Activated CD8-positive, alpha-beta memory T cell treated with anti-CD3 and anti-CD28 coated beads for 48 hours (primary cell): ENCODE measurements around the gene KAZN.

Source experiments
- DNase-seq, 3 experiments: peaks; one replicate each; pipeline ENCODE4 v3.0.0-alpha.2; 2020; ENCODE audit warnings: low read depth in 2 of 3, low spot score in 2 of 3

Gene KAZN

GRCh38 chr1:14786681-14787080 is 188.2 kb downstream of the KAZN start:
- no peak for DNase-seq

DNA sequence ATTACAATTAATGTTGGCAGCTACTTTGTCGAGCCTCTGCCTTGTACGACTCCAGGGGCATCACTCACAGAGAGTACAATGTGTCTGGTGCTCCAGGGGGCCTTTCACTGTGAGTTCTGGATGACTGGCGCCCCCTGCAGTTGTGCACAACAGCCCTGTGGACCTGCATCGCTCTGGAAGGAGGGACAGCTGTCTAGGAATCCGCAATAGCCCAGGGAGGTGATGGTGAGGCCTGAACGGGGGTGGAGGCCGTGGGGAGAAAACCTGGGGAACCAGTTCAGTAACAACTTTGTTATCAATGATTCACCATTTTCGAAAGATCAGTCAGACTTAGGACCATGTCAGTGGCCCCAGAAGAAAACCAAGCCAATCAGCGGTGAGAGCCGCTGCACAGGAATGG is 189.1 kb downstream of the KAZN start:
- DNase-seq = no peak

GRCh38 chr1:14788080-14788479 is 189.6 kb downstream of the KAZN start:
- no peak for DNase-seq

DNA sequence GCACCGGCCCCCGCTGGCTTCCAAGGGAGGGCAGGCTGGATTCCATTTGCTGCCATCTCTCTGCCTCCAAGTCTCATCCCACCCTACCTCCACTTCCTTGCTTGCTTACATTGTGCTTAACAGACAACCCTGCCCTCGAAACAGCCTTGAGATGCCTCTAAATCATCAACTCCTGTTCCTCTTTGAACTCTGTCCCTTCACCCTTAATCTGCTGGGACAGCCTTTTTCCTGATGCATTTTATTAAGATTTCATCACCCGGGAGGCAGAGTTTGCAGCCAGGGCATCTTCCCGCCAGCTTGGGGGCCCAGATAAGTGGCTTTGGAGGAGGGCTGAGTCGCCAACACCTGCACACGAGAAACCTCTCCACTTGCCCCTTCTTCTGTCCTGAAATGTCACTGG is 192.5 kb downstream of the KAZN start:
- DNase-seq = no peak

DNA sequence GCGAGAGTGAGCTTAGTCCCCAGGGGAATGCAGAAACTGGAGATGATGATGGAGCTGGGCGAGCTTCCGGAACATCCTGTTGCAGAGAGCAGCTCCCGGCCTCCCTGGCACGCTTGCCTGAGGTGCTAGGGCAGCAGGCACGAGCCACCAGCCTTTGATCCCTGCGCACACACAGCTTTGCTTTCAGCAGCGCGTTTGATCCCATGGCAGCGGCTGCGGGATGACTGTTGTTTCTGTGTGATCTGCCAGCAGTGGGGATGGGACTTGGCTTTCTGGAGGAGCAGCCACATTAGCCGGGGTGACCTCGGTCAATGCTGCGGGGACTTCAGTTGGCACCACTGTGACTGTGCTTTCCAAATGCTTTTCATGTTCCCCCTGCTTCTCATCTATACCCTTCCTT is 193.2 kb downstream of the KAZN start:
- DNase-seq = no peak

- no peak for DNase-seq
Observed at GRCh38 chr1:14794136-14794768, 195.8 kb downstream of the KAZN start.

DNA sequence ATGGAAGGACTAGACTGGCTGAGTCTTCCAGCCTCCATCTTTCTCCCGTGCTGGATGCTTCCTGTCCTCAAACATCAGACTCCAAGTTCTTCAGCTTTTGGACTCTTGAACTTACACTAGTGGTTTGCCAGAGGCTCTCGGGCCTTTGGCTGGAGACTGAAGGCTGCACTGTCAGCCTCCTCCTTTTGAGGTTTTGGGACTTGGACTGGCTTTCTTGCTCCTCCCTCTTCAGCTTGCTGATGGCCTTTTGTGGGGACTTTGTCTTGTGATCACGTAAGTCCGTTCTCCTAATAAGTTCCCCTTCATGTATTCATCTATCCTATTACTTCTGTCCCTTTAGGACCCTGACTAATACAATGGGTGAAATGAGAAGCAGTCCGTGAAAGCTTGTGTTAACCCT is 196.4 kb downstream of the KAZN start:
- DNase-seq = no peak

DNA sequence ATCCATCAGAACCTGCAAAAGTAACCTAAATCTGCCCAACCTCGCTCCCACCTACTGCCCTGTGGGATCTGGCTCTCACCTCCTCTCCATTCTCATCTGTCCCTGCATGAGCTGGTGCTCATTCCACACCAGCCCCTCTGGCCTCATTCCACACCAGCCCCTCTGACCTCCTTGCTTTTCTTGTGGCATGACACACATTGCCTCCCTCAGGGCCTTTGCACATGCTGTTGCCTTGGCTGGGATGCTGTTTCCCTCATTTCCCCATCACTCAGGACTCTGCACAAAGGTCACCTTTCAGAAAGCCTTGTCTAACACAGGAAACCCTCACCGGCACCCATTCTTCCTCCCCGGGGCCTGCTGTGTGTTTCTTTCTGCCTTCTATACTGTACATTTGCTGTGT is 197.1 kb downstream of the KAZN start:
- no peak for DNase-seq

- no peak for DNase-seq
Observed at GRCh38 chr1:14800014-14800413, 201.5 kb downstream of the KAZN start.

- no peak for DNase-seq
Observed at GRCh38 chr1:14800500-14801076, 202.1 kb downstream of the KAZN start.

DNA sequence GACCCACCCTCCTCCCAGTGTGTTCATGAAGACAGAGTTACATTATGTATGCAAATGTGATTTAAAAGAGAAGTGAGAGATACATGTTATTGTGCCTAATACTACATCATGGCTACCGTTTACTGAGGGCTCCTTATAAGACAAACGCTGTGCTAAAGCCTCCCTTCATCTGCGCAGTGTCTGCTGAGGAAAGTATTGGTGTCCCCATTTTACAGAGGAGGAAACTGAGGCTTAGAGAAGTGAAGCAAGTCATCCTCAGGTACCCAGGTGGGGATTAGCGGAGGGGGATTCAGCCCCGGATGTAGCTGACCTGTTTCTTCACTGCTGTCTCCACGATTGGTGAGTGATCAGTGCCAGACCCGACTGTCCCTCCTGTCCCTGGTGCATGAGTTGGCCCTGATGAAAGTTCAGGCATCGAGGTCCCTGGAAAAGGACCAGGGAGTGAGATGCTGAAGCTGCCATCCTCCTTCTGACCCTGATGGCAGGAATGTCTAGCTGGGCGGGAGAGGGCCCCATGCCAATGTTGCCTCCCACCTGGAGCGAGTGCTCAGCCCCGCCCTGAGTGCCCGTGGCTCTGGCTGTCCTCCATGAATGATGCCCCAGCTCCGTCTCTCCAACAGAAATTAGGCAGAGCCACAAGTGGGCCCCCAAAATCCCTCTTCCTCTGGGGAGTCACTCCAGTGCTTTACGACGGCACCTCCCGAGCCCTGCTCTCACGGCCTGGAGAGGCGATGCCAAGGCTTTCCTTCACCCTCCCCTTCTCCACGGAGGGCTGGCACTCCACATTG is 204.7 kb downstream of the KAZN start:
- DNase-seq = no peak

DNA sequence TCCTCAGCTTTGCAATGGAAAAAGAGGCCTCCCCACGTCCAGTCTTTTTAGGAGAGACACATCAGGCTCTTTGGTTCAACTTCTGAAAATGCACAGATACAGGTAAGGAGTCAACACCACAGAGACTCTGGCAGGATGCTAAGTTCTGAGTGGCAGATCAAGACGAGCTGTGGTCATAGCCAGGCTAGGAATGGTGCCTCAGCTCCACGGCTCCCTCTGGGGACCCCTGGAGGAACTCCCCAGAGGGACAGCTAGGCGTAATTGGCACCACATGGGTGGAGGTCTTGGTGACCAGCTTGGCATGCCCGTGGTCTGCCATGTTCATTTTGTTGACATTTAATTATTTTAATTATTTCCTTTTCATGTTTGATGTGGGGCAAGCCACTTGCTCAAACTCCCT is 206.1 kb downstream of the KAZN start:
- no peak for DNase-seq

DNA sequence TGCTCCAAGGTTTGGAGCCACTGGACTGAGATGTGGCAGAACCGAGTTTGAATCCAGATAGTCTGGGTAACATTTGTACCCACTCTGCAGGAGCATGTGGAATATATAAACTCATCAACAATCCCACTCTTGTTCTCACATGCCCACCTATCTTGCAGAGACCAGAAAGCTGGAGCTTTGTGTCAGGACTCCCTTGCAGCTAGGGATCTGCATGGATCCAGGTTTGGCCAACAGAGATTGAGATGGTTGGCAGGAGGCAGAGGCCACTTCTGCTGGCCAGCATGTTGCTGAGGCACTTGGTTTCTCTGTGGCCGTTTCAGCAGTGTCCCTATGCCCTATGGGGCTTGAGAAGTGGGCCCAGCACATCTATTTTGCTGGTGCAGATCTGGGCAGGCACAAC is 208.3 kb downstream of the KAZN start:
- DNase-seq = no peak

- no peak for DNase-seq
Observed at GRCh38 chr1:14808768-14809167, 210.3 kb downstream of the KAZN start.

GRCh38 chr1:14809191-14809981 is 210.9 kb downstream of the KAZN start:
- DNase-seq = no peak

DNA sequence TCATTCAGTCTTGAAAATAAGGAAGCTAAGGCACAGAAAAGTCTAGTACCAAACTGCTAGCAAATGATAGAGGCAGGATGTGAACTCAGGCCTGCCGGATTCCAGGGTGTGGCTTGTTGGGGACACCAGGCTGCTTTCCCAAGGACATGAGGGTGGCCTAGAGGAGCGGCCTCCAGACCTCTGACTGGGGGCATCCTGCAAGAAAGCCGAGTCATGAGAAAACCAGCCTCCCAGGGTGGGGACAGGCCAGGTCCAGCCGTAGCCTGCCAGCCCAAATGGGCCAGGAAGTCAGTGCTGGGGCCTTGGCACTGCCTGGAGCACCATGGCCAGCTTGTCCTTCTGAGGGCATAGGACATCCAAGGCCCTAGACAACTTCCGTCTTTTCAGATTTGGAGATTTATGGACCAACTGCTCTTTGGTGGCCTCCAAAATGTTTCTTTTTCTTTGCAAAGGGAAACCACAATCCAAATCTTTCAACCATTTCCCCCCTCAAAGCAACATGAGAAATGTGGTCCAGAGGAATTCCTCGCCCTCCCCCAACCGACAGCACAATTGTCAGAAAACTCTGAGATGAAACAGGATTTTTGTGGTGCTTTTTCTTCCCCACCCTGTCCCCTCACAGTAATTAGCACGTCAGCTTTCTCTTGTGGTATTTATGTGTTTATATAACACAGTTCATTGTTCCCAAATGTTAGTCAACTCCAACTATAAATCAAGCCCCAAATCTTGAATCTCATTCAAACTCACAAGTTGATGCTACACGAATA is 212.3 kb downstream of the KAZN start:
- no peak for DNase-seq

DNA sequence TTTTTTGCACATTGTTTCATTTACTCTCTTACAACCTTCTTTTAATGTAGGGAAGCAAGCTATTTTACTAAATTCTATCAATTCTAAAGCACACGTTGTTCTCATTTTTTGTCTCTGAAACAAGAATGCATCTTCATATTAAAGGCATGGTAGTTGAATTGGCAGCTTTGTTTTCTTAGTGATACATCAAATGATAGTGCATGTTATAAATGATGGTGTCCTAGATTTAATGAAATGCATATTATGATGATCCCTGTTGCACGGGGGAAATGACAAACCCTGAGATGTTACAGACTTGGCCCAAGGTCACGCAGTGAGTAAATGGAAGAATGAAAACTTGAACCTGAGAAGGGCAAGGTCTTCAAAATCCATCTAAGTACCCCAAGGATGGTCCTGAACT is 213.1 kb downstream of the KAZN start:
- no peak for DNase-seq

DNA sequence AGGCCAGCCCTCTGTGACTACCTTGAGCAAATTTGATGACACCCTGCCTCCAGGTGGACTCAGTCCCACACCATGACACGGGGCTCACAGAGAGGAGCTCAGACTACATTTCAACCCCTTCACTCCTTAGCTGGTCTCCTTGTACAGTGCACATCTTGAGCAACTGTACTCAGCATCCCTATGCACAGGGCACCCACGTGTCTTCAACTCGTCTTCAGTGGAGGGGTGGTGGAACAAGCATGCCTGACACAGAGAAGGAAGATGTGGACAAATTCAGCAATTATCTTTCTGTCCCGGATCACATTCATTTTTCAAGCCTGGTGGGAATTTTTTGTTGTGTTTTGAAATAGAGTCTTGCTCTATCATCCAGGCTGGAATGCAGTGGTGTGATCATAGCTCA is 213.7 kb downstream of the KAZN start:
- no peak for DNase-seq

DNA sequence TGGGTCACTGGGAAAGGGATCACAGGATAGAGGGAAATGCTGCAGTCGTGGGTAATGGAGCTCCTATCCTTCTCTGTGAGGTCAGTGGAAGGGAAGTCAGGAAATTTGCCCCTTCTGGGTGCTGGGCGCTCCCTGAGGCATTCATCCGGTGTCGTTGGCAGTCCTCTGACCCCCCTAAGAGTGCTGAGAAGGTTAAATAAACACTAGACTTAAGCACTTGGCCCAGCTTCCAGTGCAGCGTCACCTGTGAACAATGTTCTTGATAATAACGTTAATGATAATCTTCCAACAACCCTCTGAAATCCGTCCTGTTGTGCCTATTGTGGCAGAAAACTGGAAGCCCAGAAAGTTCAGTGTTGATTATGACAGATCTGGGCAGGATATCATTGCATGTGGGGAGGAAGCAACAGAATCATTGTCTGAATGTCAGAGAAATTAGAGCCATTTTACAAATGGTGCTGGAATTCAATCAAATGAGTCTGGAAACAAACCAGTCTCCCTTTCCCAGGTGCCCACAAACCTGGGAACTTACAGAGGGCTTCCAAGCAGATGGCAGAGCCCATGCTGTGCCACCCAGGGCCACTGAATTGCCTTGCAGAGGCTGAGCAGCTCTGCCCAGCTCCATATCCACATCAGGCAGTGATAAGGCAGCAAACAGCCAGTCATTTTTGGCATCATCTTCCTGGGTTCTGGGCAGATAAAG is 216.8 kb downstream of the KAZN start:
- no peak for DNase-seq
